WI38 (cell line): ENCODE results near the gene CENPVL3.
A peak's percentile ranks its signal among the peaks of the same experiment; 100 is the strongest.
"Not testable (repeated sequence)": the region's sequence is repeated elsewhere in the genome, so short reads cannot be mapped to it uniquely, and the experiment has no call there.

Source experiments
- H3K4me3 ChIP-seq: 2 replicates; pipeline ENCODE4 v1.5.1; 2011; ENCODE audit warnings: low read depth, mild to moderate bottlenecking, control low read depth, low read length
- CTCF ChIP-seq: IDR thresholded peaks from 2 replicates; pipeline ENCODE4 v1.5.1; 2012; ENCODE audit warnings: low read depth, mild to moderate bottlenecking, control low read depth, low read length

Gene CENPVL3

GRCh38 chrX:51618241-51619155 is at the start of gene CENPVL3:
Gene CENPVL3 (minus strand): TSS chrX:51618912. CDS start chrX:51618873, 39 bp downstream.
- not testable (repeated sequence) for H3K4me3 ChIP-seq

- H3K4me3 ChIP-seq, result no peak overlapping the region
- no peak for TF ChIP-seq CTCF
These were observed 47.3 kb upstream of the CENPVL3 start for GRCh38 chrX:51665981-51666380.

- no peak overlapping the region for H3K4me3 ChIP-seq
- TF ChIP-seq CTCF, result no peak
These were observed 24.7 kb upstream of the CENPVL3 start for GRCh38 chrX:51643377-51643776.

GRCh38 chrX:51641421-51642021 is 22.8 kb upstream of the CENPVL3 start:
- TF ChIP-seq CTCF, result peak; percentile 24; the same call in 1 of the 2 replicates
- H3K4me3 ChIP-seq, result no peak overlapping the region

GRCh38 chrX:51636511-51636910 is 17.8 kb upstream of the CENPVL3 start:
- H3K4me3 ChIP-seq, result not testable (repeated sequence)

GRCh38 chrX:51614353-51615012 is 4.2 kb downstream of the CENPVL3 start:
- peak; percentile 17; the same call in 1 of the 2 replicates for TF ChIP-seq CTCF

GRCh38 chrX:51608766-51609165 is 9.9 kb downstream of the CENPVL3 start:
- no peak for TF ChIP-seq CTCF
- H3K4me3 ChIP-seq, result no peak overlapping the region

More at GRCh38 chrX:51614353-51615012, 4.2 kb downstream of the CENPVL3 start:
- no peak overlapping the region for H3K4me3 ChIP-seq

- no peak overlapping the region for H3K4me3 ChIP-seq
- TF ChIP-seq CTCF, result no peak
These were observed 10.6 kb downstream of the CENPVL3 start for GRCh38 chrX:51608126-51608525.
